Lower leg skin (tissue), 3 donors: ENCODE measurements around the gene TUBGCP6.

Experiments
- CTCF ChIP-seq, 3 donors: fragments of 450-650 bp; IDR thresholded peaks; one replicate each; pipeline ENCODE4 v1.5.1; 2016; ENCODE audit warnings: antibody characterized with exemption in 3 of 3, mild to moderate bottlenecking in 3 of 3, moderate library complexity in 2 of 3
- POLR2A ChIP-seq, 2 donors: fragments of 450-650 bp; IDR thresholded peaks; one replicate each; pipeline ENCODE4 v1.6.1; 2016 to 2017; ENCODE audit warnings: antibody characterized with exemption in 2 of 2, mild to moderate bottlenecking in 1 of 2, moderate library complexity in 1 of 2

- TF ChIP-seq CTCF (IDR thresholded peaks at IDR 0.05) (no peak), POLR2A (IDR thresholded peaks at IDR 0.05) (no peak)
Observed at GRCh38 chr22:50177537-50178470, 67.0 kb downstream of the TUBGCP6 start.
